ENCODE results near the gene LGALS9C.
"Not testable (repeated sequence)": the region's sequence is repeated elsewhere in the genome, so short reads cannot be mapped to it uniquely, and the experiment has no call there.

Gene LGALS9C

DNA sequence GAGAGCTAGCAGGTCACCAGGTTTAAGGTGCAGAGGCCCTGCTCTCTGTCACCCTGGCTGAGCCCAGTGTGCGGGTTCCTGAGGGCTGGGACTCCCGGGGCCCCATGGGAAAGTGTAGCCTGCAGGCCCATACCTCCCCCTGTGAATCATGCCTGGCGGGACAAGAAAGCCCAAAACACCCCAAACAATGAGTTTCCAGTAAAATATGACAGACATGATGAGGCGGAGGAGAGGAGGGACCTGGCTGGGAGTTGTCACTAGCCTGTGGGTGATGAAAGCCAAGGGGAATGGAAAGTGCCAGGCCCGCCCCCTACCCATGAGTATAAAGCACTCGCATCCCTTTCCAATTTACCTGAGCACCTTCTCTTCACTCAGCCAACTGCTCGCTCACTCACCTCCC is 26.8 kb upstream of the LGALS9C start:
- POLR2A ChIA-PET; H3K27ac ChIP-seq (ENCODE audit: insufficient read depth in 1 of 2, low read depth in 1 of 2, low read length in 2 of 2, poor library complexity in 1 of 2, severe bottlenecking in 2 of 2); H3K27me3 ChIP-seq (replicated peaks in 2 of 5; ENCODE audit: control insufficient read depth in 4 of 5, insufficient read depth in 5 of 5, low read length in 4 of 5); H3K36me3 ChIP-seq (ENCODE audit: control insufficient read depth in 4 of 4, insufficient read depth in 4 of 4, low read length in 3 of 4); DNase-seq; H3K4me3 ChIP-seq (ENCODE audit: control insufficient read depth in 1 of 7, extremely low read depth in 1 of 7, insufficient read depth in 4 of 7, low read depth in 2 of 7, low read length in 6 of 7); H3K4me1 ChIP-seq (ENCODE audit: control extremely low read depth in 1 of 4, control insufficient read depth in 4 of 4, insufficient read depth in 4 of 4, low read length in 3 of 4); CTCF ChIA-PET; H3K9me3 ChIP-seq (ENCODE audit: control extremely low read depth in 1 of 5, control insufficient read depth in 4 of 5, insufficient read depth in 2 of 5, low read depth in 1 of 5, low read length in 4 of 5): not testable (repeated sequence)
- whole genome bisulfite sequencing (ENCODE audit: insufficient coverage): no CpG with 5 or more reads among the region's 7 CpGs

GRCh38 chr17:18450998-18451397 is 25.6 kb upstream of the LGALS9C start:
- H3K36me3 ChIP-seq (ENCODE audit: control insufficient read depth in 4 of 4, insufficient read depth in 4 of 4, low read length in 3 of 4); H3K4me1 ChIP-seq (ENCODE audit: control extremely low read depth in 1 of 4, control insufficient read depth in 4 of 4, insufficient read depth in 4 of 4, low read length in 3 of 4); H3K27ac ChIP-seq (ENCODE audit: insufficient read depth in 1 of 2, low read depth in 1 of 2, low read length in 2 of 2, poor library complexity in 1 of 2, severe bottlenecking in 2 of 2); CTCF ChIA-PET; H3K4me3 ChIP-seq (ENCODE audit: control insufficient read depth in 1 of 7, extremely low read depth in 1 of 7, insufficient read depth in 4 of 7, low read depth in 2 of 7, low read length in 6 of 7); POLR2A ChIA-PET; DNase-seq; H3K9me3 ChIP-seq (ENCODE audit: control extremely low read depth in 1 of 5, control insufficient read depth in 4 of 5, insufficient read depth in 2 of 5, low read depth in 1 of 5, low read length in 4 of 5); H3K27me3 ChIP-seq (replicated peaks in 2 of 5; ENCODE audit: control insufficient read depth in 4 of 5, insufficient read depth in 5 of 5, low read length in 4 of 5): not testable (repeated sequence)
- 96% methylated on average over 4 of the region's 7 CpGs for WGBS (ENCODE audit: insufficient coverage)

GRCh38 chr17:18451969-18452368 is 24.6 kb upstream of the LGALS9C start:
- H3K27ac ChIP-seq (ENCODE audit: insufficient read depth in 1 of 2, low read depth in 1 of 2, low read length in 2 of 2, poor library complexity in 1 of 2, severe bottlenecking in 2 of 2); H3K27me3 ChIP-seq (replicated peaks in 2 of 5; ENCODE audit: control insufficient read depth in 4 of 5, insufficient read depth in 5 of 5, low read length in 4 of 5); H3K4me3 ChIP-seq (ENCODE audit: control insufficient read depth in 1 of 7, extremely low read depth in 1 of 7, insufficient read depth in 4 of 7, low read depth in 2 of 7, low read length in 6 of 7); CTCF ChIA-PET; H3K4me1 ChIP-seq (ENCODE audit: control extremely low read depth in 1 of 4, control insufficient read depth in 4 of 4, insufficient read depth in 4 of 4, low read length in 3 of 4); DNase-seq; POLR2A ChIA-PET; H3K9me3 ChIP-seq (ENCODE audit: control extremely low read depth in 1 of 5, control insufficient read depth in 4 of 5, insufficient read depth in 2 of 5, low read depth in 1 of 5, low read length in 4 of 5); H3K36me3 ChIP-seq (ENCODE audit: control insufficient read depth in 4 of 4, insufficient read depth in 4 of 4, low read length in 3 of 4): not testable (repeated sequence)
- 83% methylated on average over 3 of the region's 5 CpGs for WGBS (ENCODE audit: insufficient coverage)

GRCh38 chr17:18459035-18459434 is 17.6 kb upstream of the LGALS9C start:
- CTCF ChIA-PET; H3K4me1 ChIP-seq (ENCODE audit: control extremely low read depth in 1 of 4, control insufficient read depth in 4 of 4, insufficient read depth in 4 of 4, low read length in 3 of 4); H3K4me3 ChIP-seq (ENCODE audit: control insufficient read depth in 1 of 7, extremely low read depth in 1 of 7, insufficient read depth in 4 of 7, low read depth in 2 of 7, low read length in 6 of 7); H3K27ac ChIP-seq (ENCODE audit: insufficient read depth in 1 of 2, low read depth in 1 of 2, low read length in 2 of 2, poor library complexity in 1 of 2, severe bottlenecking in 2 of 2); H3K27me3 ChIP-seq (replicated peaks in 2 of 5; ENCODE audit: control insufficient read depth in 4 of 5, insufficient read depth in 5 of 5, low read length in 4 of 5); DNase-seq; H3K36me3 ChIP-seq (ENCODE audit: control insufficient read depth in 4 of 4, insufficient read depth in 4 of 4, low read length in 3 of 4); H3K9me3 ChIP-seq (ENCODE audit: control extremely low read depth in 1 of 5, control insufficient read depth in 4 of 5, insufficient read depth in 2 of 5, low read depth in 1 of 5, low read length in 4 of 5); POLR2A ChIA-PET: not testable (repeated sequence)
- WGBS (ENCODE audit: insufficient coverage): 92% methylated on average over 3 of the region's 8 CpGs

- POLR2A ChIA-PET; H3K4me3 ChIP-seq (ENCODE audit: control insufficient read depth in 1 of 7, extremely low read depth in 1 of 7, insufficient read depth in 4 of 7, low read depth in 2 of 7, low read length in 6 of 7); H3K9me3 ChIP-seq (ENCODE audit: control extremely low read depth in 1 of 5, control insufficient read depth in 4 of 5, insufficient read depth in 2 of 5, low read depth in 1 of 5, low read length in 4 of 5); H3K27ac ChIP-seq (ENCODE audit: insufficient read depth in 1 of 2, low read depth in 1 of 2, low read length in 2 of 2, poor library complexity in 1 of 2, severe bottlenecking in 2 of 2); H3K4me1 ChIP-seq (ENCODE audit: control extremely low read depth in 1 of 4, control insufficient read depth in 4 of 4, insufficient read depth in 4 of 4, low read length in 3 of 4); DNase-seq; H3K36me3 ChIP-seq (ENCODE audit: control insufficient read depth in 4 of 4, insufficient read depth in 4 of 4, low read length in 3 of 4); H3K27me3 ChIP-seq (replicated peaks in 2 of 5; ENCODE audit: control insufficient read depth in 4 of 5, insufficient read depth in 5 of 5, low read length in 4 of 5); CTCF ChIA-PET: not testable (repeated sequence)
- 90% methylated on average over 7 of the region's 11 CpGs for WGBS (ENCODE audit: insufficient coverage)
Observed at GRCh38 chr17:18463831-18464502, 12.6 kb upstream of the LGALS9C start.

GRCh38 chr17:18466250-18466983 is 10.2 kb upstream of the LGALS9C start:
- CTCF ChIA-PET: not testable (repeated sequence)

GRCh38 chr17:18467001-18467400 is 9.6 kb upstream of the LGALS9C start:
- DNase-seq; H3K27me3 ChIP-seq (replicated peaks in 2 of 5; ENCODE audit: control insufficient read depth in 4 of 5, insufficient read depth in 5 of 5, low read length in 4 of 5); H3K9me3 ChIP-seq (ENCODE audit: control extremely low read depth in 1 of 5, control insufficient read depth in 4 of 5, insufficient read depth in 2 of 5, low read depth in 1 of 5, low read length in 4 of 5); POLR2A ChIA-PET; CTCF ChIA-PET; H3K27ac ChIP-seq (ENCODE audit: insufficient read depth in 1 of 2, low read depth in 1 of 2, low read length in 2 of 2, poor library complexity in 1 of 2, severe bottlenecking in 2 of 2); H3K4me3 ChIP-seq (ENCODE audit: control insufficient read depth in 1 of 7, extremely low read depth in 1 of 7, insufficient read depth in 4 of 7, low read depth in 2 of 7, low read length in 6 of 7); H3K4me1 ChIP-seq (ENCODE audit: control extremely low read depth in 1 of 4, control insufficient read depth in 4 of 4, insufficient read depth in 4 of 4, low read length in 3 of 4); H3K36me3 ChIP-seq (ENCODE audit: control insufficient read depth in 4 of 4, insufficient read depth in 4 of 4, low read length in 3 of 4): not testable (repeated sequence)
- WGBS (ENCODE audit: insufficient coverage): 95% methylated on average over 4 of the region's 5 CpGs

More at GRCh38 chr17:18466250-18466983, 10.2 kb upstream of the LGALS9C start:
- DNase-seq; H3K9me3 ChIP-seq (ENCODE audit: control extremely low read depth in 1 of 5, control insufficient read depth in 4 of 5, insufficient read depth in 2 of 5, low read depth in 1 of 5, low read length in 4 of 5); H3K27me3 ChIP-seq (replicated peaks in 2 of 5; ENCODE audit: control insufficient read depth in 4 of 5, insufficient read depth in 5 of 5, low read length in 4 of 5); H3K36me3 ChIP-seq (ENCODE audit: control insufficient read depth in 4 of 4, insufficient read depth in 4 of 4, low read length in 3 of 4); H3K4me1 ChIP-seq (ENCODE audit: control extremely low read depth in 1 of 4, control insufficient read depth in 4 of 4, insufficient read depth in 4 of 4, low read length in 3 of 4); H3K4me3 ChIP-seq (ENCODE audit: control insufficient read depth in 1 of 7, extremely low read depth in 1 of 7, insufficient read depth in 4 of 7, low read depth in 2 of 7, low read length in 6 of 7); H3K27ac ChIP-seq (ENCODE audit: insufficient read depth in 1 of 2, low read depth in 1 of 2, low read length in 2 of 2, poor library complexity in 1 of 2, severe bottlenecking in 2 of 2); POLR2A ChIA-PET: not testable (repeated sequence)
- 67% methylated on average over 1 of the region's 6 CpGs for WGBS (ENCODE audit: insufficient coverage)
